ENCODE data around the gene CD93. TPM values are rescaled to one million over a fixed set of nuclear protein-coding genes. Genes with fewer than 3 reads are reported as not detected.

CD93 gene
- total and polyA plus RNA-seq, 2 of the 8 experiments (the other 6 are each of a cell fraction or from before 2014, with no cell fraction given) = under 0.01 to 0.07 TPM

- 0 out of 2 replicates have a peak, but pooled peaks have one; percentile 32 for TF ChIP-seq CHD2 (IDR thresholded peaks at IDR 0.05; ENCODE audit: low read length)
- TF ChIP-seq NRF1 (IDR thresholded peaks at IDR 0.05; ENCODE audit: low read depth, low read length) = no peak
- TF ChIP-seq SAP30 (IDR thresholded peaks at IDR 0.05; ENCODE audit: insufficient read depth, insufficient replicate concordance, low read length) = no peak
- TF ChIP-seq JUND (IDR thresholded peaks at IDR 0.05; ENCODE audit: low read length) = no peak
- no peak for TF ChIP-seq POLR2AphosphoS5 (IDR thresholded peaks at IDR 0.05; ENCODE audit: low read depth, low read length)
- TF ChIP-seq RFX5 (IDR thresholded peaks at IDR 0.05; ENCODE audit: borderline replicate concordance, low read depth, low read length) = no peak
- peak; percentile 45; the same call in 1 of the 2 replicates for TF ChIP-seq E2F6 (IDR thresholded peaks at IDR 0.05)
- TF ChIP-seq YY1 (IDR thresholded peaks at IDR 0.05; ENCODE audit: low read depth, low read length) = peak; percentile 29; the same call in 1 of the 2 replicates
- TF ChIP-seq BCL11A (IDR thresholded peaks at IDR 0.05; ENCODE audit: low read depth in 2 of 2, low read length in 2 of 2) = no peak
- no peak for TF ChIP-seq EZH2 (IDR thresholded peaks at IDR 0.05; ENCODE audit: low read depth, low read length, severe bottlenecking)
- TF ChIP-seq RBBP5 (IDR thresholded peaks at IDR 0.05; ENCODE audit: borderline replicate concordance, low read depth, low read length) = 0 out of 2 replicates have a peak, but pooled peaks have one; percentile 19
- no peak for TF ChIP-seq CBX5 (IDR thresholded peaks at IDR 0.05; ENCODE audit: low read depth, low read length)
- peak; percentile 51 for TF ChIP-seq PHF8 (conservative IDR thresholded peaks at IDR 0.05; ENCODE audit: low read depth, low read length)
- no peak for TF ChIP-seq KDM5A (IDR thresholded peaks at IDR 0.05; ENCODE audit: low read length)
- TF ChIP-seq BACH1 (IDR thresholded peaks at IDR 0.05; ENCODE audit: low read length) = 0 out of 2 replicates have a peak, but pooled peaks have one; percentile 5
- no peak for TF ChIP-seq JUN (IDR thresholded peaks at IDR 0.05; ENCODE audit: low read depth, low read length)
- TF ChIP-seq SRF (IDR thresholded peaks at IDR 0.05; ENCODE audit: low read depth, low read length) = no peak
- TF ChIP-seq, protein P1, sequence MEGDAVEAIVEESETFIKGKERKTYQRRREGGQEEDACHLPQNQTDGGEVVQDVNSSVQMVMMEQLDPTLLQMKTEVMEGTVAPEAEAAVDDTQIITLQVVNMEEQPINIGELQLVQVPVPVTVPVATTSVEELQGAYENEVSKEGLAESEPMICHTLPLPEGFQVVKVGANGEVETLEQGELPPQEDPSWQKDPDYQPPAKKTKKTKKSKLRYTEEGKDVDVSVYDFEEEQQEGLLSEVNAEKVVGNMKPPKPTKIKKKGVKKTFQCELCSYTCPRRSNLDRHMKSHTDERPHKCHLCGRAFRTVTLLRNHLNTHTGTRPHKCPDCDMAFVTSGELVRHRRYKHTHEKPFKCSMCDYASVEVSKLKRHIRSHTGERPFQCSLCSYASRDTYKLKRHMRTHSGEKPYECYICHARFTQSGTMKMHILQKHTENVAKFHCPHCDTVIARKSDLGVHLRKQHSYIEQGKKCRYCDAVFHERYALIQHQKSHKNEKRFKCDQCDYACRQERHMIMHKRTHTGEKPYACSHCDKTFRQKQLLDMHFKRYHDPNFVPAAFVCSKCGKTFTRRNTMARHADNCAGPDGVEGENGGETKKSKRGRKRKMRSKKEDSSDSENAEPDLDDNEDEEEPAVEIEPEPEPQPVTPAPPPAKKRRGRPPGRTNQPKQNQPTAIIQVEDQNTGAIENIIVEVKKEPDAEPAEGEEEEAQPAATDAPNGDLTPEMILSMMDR (IDR thresholded peaks at IDR 0.05; ENCODE audit: control extremely low read depth in 1 of 3, insufficient read depth in 1 of 3, low read depth in 1 of 3, low read length in 3 of 3) = peak; percentile 68 to 90 (median 85)
- no peak for TF ChIP-seq ZNF274 (IDR thresholded peaks at IDR 0.05; ENCODE audit: borderline replicate concordance, extremely low read depth, low read length)
- peak; percentile 45 for TF ChIP-seq TAF7 (optimal IDR thresholded peaks at IDR 0.05; ENCODE audit: borderline replicate concordance, low read depth, low read length)
- TF ChIP-seq TAF1 (IDR thresholded peaks at IDR 0.05; ENCODE audit: low read depth, low read length) = peak; percentile 31; the same call in 1 of the 2 replicates
Observed at GRCh38 chr20:23050847-23051627, 35.1 kb downstream of the CD93 start (continued).

Measured in H1 (cell line).